Measurements from ENCODE around the gene GNB1L.

The GNB1L gene

GRCh38 chr22:19882446-19883381, 28.0 kb upstream of the GNB1L start:
- TF ChIP-seq CTCF (IDR thresholded peaks at IDR 0.05; ENCODE audit: low read depth, low read length) = no peak
- no peak overlapping the region for H3K4me3 ChIP-seq (ENCODE audit: low read depth, low read length)

- TF ChIP-seq CTCF (IDR thresholded peaks at IDR 0.05; ENCODE audit: low read depth, low read length) = no peak
- H3K4me3 ChIP-seq (ENCODE audit: low read depth, low read length) = peak overlapping the region; percentile 26; the same call in 1 of the 2 replicates
Observed at GRCh38 chr22:19880786-19881569, 26.3 kb upstream of the GNB1L start.

GRCh38 chr22:19879992-19880785, 25.5 kb upstream of the GNB1L start:
- H3K4me3 ChIP-seq (ENCODE audit: low read depth, low read length) = peak overlapping the region; percentile 26; the same call in 1 of the 2 replicates

GRCh38 chr22:19879643-19879991, 24.9 kb upstream of the GNB1L start:
- H3K4me3 ChIP-seq (ENCODE audit: low read depth, low read length) = no peak overlapping the region
- TF ChIP-seq CTCF (IDR thresholded peaks at IDR 0.05; ENCODE audit: low read depth, low read length) = no peak

More at GRCh38 chr22:19879992-19880785, 25.5 kb upstream of the GNB1L start:
- TF ChIP-seq CTCF (IDR thresholded peaks at IDR 0.05; ENCODE audit: low read depth, low read length) = no peak

- H3K4me3 ChIP-seq (ENCODE audit: low read depth, low read length) = no peak overlapping the region
- TF ChIP-seq CTCF (IDR thresholded peaks at IDR 0.05; ENCODE audit: low read depth, low read length) = no peak
Observed at GRCh38 chr22:19879246-19879570, 24.5 kb upstream of the GNB1L start.

- no peak overlapping the region for H3K4me3 ChIP-seq (ENCODE audit: low read depth, low read length)
- no peak for TF ChIP-seq CTCF (IDR thresholded peaks at IDR 0.05; ENCODE audit: low read depth, low read length)
Observed at GRCh38 chr22:19878461-19879245, 24.0 kb upstream of the GNB1L start.
